ENCODE results near the gene GRIK4. TPM values are rescaled to one million over a fixed set of nuclear protein-coding genes. Genes with fewer than 3 reads are reported as not detected.

Gene GRIK4
- total RNA-seq, 1 experiment from 2014 or later: not detected

DNA sequence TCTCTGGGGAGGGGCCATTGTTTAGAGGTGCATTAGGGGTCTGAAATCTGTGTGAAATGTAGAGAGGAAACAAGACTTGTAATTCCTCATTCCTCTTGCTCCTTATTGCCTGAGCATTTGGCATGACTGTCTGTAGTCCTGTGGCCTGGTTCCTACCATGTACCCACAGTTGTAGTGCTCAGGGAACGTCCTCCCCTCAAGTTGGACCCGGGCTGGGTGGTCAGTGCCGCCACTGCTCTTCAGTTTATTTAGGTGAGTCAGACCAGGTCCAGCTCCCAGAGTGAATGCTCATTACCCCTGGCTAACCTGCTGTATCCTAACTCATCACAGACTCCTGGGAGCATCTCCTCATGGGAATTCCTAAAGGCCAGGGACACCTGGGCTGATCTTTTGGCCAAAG, 139.8 kb downstream of the GRIK4 start:
- no peak overlapping the region for H2AFZ ChIP-seq
- DNase-seq: no peak
- peaks cover 100% of the 10 kb centered on the region for H3K27me3 ChIP-seq (ENCODE audit: insufficient read depth, low read depth)
- H3K79me2 ChIP-seq (ENCODE audit: low read depth): no peaks in the 10 kb centered on the region
- H3K27ac ChIP-seq: no peak overlapping the region
- H3F3A ChIP-seq (ENCODE audit: insufficient read depth, low read depth): no peaks in the 10 kb centered on the region
- BruUV-seq (replicated peaks): no TSS peak
- ChIA-PET POLR2A (ENCODE audit: unreplicated experiment) (no interaction called here), CTCF (no interaction called here)
- no peaks in the 10 kb centered on the region for H3K9me2 ChIP-seq (ENCODE audit: insufficient read depth)
- TF ChIP-seq, protein P1, sequence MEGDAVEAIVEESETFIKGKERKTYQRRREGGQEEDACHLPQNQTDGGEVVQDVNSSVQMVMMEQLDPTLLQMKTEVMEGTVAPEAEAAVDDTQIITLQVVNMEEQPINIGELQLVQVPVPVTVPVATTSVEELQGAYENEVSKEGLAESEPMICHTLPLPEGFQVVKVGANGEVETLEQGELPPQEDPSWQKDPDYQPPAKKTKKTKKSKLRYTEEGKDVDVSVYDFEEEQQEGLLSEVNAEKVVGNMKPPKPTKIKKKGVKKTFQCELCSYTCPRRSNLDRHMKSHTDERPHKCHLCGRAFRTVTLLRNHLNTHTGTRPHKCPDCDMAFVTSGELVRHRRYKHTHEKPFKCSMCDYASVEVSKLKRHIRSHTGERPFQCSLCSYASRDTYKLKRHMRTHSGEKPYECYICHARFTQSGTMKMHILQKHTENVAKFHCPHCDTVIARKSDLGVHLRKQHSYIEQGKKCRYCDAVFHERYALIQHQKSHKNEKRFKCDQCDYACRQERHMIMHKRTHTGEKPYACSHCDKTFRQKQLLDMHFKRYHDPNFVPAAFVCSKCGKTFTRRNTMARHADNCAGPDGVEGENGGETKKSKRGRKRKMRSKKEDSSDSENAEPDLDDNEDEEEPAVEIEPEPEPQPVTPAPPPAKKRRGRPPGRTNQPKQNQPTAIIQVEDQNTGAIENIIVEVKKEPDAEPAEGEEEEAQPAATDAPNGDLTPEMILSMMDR (conservative IDR thresholded peaks at IDR 0.05): no peak
- TF ChIP-seq EZH2 (IDR thresholded peaks at IDR 0.05; ENCODE audit: low read depth): no peak
- H3K4me2 ChIP-seq: no peak overlapping the region
- no peaks in the 10 kb centered on the region for H3K4me1 ChIP-seq (replicated peaks; ENCODE audit: insufficient read depth)
- no peaks in the 10 kb centered on the region for H3K36me3 ChIP-seq (ENCODE audit: low read depth)
- H4K20me1 ChIP-seq (ENCODE audit: insufficient read depth): no peaks in the 10 kb centered on the region
- intact Hi-C loops (cut with micrococcal nuclease; ENCODE audit: unreplicated experiment): no loop called here
- H3K9me3 ChIP-seq (ENCODE audit: insufficient read depth, low read depth): no peaks in the 10 kb centered on the region
- H3K4me3 ChIP-seq: no peak overlapping the region

DNA sequence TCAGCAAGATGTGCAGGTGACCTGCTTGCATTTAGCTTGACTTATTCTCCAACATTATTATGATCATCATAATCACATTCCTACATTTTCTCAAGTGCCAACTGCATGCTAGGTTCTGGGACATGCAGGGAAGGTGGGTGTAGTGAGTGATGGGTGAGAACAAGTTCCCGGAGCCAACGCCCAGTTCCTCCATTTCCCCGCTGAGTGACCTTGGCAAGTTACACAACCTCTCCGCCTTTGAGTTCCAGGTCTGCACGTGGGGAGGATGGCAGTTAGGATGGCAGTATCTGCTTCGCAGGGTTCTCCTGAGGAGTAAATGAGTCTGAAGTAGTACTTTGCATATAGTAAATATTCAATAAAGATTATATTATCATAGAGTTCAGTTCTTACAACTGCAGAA, 140.3 kb downstream of the GRIK4 start:
- CTCF ChIA-PET: no interaction called here
- H3F3A ChIP-seq (ENCODE audit: insufficient read depth, low read depth): no peaks in the 10 kb centered on the region
- POLR2A ChIA-PET (ENCODE audit: unreplicated experiment): no interaction called here
- no peaks in the 10 kb centered on the region for H3K79me2 ChIP-seq (ENCODE audit: low read depth)
- H3K4me1 ChIP-seq (replicated peaks; ENCODE audit: insufficient read depth): no peaks in the 10 kb centered on the region
- H3K9me3 ChIP-seq (ENCODE audit: insufficient read depth, low read depth): no peaks in the 10 kb centered on the region
- no TSS peak for BruUV-seq (replicated peaks)
- no peak overlapping the region for H3K4me2 ChIP-seq
- H3K9me2 ChIP-seq (ENCODE audit: insufficient read depth): no peaks in the 10 kb centered on the region
- peaks cover 98% of the 10 kb centered on the region for H3K27me3 ChIP-seq (ENCODE audit: insufficient read depth, low read depth)
- no peaks in the 10 kb centered on the region for H4K20me1 ChIP-seq (ENCODE audit: insufficient read depth)
- no peak for DNase-seq
- intact Hi-C loops (cut with micrococcal nuclease; ENCODE audit: unreplicated experiment): no loop called here
- no peak overlapping the region for H3K27ac ChIP-seq
- H2AFZ ChIP-seq: no peak overlapping the region
- TF ChIP-seq EZH2 (IDR thresholded peaks at IDR 0.05; ENCODE audit: low read depth): no peak
- TF ChIP-seq, protein P1 (conservative IDR thresholded peaks at IDR 0.05): no peak
- H3K36me3 ChIP-seq (ENCODE audit: low read depth): no peaks in the 10 kb centered on the region
- no peak overlapping the region for H3K4me3 ChIP-seq

DNA sequence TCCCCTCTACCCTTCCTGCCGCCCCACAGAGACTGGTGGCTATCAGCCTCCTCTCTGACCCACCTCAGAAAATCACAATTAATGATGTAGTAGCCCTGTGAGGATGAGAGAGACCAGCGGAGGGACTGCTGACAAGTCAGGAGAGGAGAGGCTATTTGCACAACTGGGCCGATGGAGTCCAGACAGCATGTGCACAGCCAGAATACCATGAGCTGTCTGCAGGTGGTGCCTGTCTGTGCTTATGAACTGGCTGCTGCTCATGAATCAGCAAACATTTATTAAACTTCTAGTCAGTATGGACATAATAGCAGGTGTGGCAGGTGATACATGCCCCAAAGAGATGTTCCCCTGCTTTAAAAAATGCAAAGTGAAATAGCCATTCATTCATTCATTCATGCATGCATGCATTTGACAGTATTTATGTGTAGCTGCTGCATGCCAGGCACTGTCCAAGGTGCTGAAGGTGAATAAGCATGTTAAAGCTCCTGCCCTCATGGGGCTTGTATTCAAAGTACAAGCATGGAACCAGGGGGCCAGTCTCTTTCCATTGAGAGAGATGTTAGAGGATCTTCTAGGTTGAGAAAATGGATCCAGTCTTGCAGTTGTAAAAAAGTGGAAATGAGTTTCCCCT, 141.3 kb downstream of the GRIK4 start:
- Histone ChIP-seq H3K9me2 (ENCODE audit: insufficient read depth) (no peaks in the 10 kb centered on the region), H3K27ac (no peak overlapping the region), H3K4me2 (no peak overlapping the region), H3K36me3 (ENCODE audit: low read depth) (no peaks in the 10 kb centered on the region), H3K4me3 (no peak overlapping the region), H3K27me3 (ENCODE audit: insufficient read depth, low read depth) (peaks cover 98% of the 10 kb centered on the region), H3K79me2 (ENCODE audit: low read depth) (no peaks in the 10 kb centered on the region), H4K20me1 (ENCODE audit: insufficient read depth) (no peaks in the 10 kb centered on the region), H3F3A (ENCODE audit: insufficient read depth, low read depth) (no peaks in the 10 kb centered on the region), H2AFZ (no peak overlapping the region), H3K9me3 (ENCODE audit: insufficient read depth, low read depth) (no peaks in the 10 kb centered on the region), H3K4me1 (replicated peaks; ENCODE audit: insufficient read depth) (no peaks in the 10 kb centered on the region)
- no peak for DNase-seq
- BruUV-seq (replicated peaks): no TSS peak
- POLR2A ChIA-PET (ENCODE audit: unreplicated experiment): no interaction called here
- CTCF ChIA-PET: no interaction called here
- intact Hi-C loops (cut with micrococcal nuclease; ENCODE audit: unreplicated experiment): no loop called here
- no peak for TF ChIP-seq EZH2 (IDR thresholded peaks at IDR 0.05; ENCODE audit: low read depth)
- TF ChIP-seq, protein P1 (conservative IDR thresholded peaks at IDR 0.05): no peak
